GM12892 (cell line): Measurements from ENCODE around the gene LRRC3.

Source experiments
- POLR2A ChIP-seq: IDR thresholded peaks from 2 replicates; pipeline ENCODE4 v1.6.1; 2011; ENCODE audit warnings: low read depth, low read length, control low read depth
- POLR2AphosphoS5 ChIP-seq: IDR thresholded peaks from 2 replicates; pipeline ENCODE4 v1.6.1; 2011; ENCODE audit warnings: low read depth, low read length, control low read depth
- TAF1 ChIP-seq: IDR thresholded peaks from 2 replicates; pipeline ENCODE4 v1.6.1; 2011; ENCODE audit warnings: low read depth, mild to moderate bottlenecking, control low read depth, low read length, borderline replicate concordance

DNA sequence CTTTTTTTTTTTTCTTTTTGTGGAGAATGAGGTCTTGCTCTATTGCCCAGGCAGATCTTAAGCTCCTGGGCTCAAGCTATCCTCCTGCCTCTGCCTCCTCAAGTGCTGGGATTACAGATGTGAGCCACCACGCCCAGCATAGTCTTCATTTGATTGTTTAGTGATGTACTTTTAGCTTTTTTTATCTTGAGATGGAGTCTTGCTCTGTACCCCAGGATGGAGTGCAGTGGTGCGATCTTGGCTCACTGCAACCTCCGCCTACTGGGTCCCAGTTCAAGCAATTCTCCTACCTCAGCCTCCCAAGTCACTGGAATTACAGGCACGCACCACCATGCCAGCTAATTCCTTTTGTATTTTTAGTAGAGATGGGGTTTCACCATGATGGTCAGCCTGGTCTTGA lies 24.0 kb upstream of the LRRC3 start:
- TF ChIP-seq POLR2A (no peak), TAF1 (no peak), POLR2AphosphoS5 (no peak)
